Mesenchymal stem cell (in vitro differentiated cells and primary cell): ENCODE data around the gene OPCML.
A peak's percentile ranks its signal among the peaks of the same experiment; 100 is the strongest.

Source experiments
- DNase-seq: peaks from one replicate; pipeline ENCODE4 v3.0.0-alpha.2; 2013
- H2AFZ ChIP-seq: one replicate; pipeline ENCODE4 v1.6.1; 2013; ENCODE audit warnings: low read depth, mild to moderate bottlenecking, control low read depth, inconsistent platforms, low read length, moderate library complexity
- H2AK5ac ChIP-seq: 2 replicates; pipeline ENCODE4 v1.6.1; 2013; ENCODE audit warnings: low read length, moderate library complexity, mild to moderate bottlenecking, inconsistent platforms; ENCODE audit not compliant: severe bottlenecking
- H2BK120ac ChIP-seq: one replicate; pipeline ENCODE4 v1.6.1; 2013; ENCODE audit warnings: low read depth, mild to moderate bottlenecking, inconsistent platforms, low read length, moderate library complexity
- H2BK12ac ChIP-seq, 2 experiments: one replicate each; pipeline ENCODE4 v1.6.1; 2013; ENCODE audit warnings: inconsistent platforms in 2 of 2, low read length in 2 of 2, mild to moderate bottlenecking in 2 of 2, moderate library complexity in 2 of 2, control low read depth in 1 of 2
- H2BK15ac ChIP-seq: one replicate; pipeline ENCODE4 v1.6.1; 2013; ENCODE audit warnings: mild to moderate bottlenecking, low read depth, inconsistent platforms; ENCODE audit not compliant: poor library complexity, severe bottlenecking
- H2BK5ac ChIP-seq: 2 replicates; pipeline ENCODE4 v1.6.1; 2013; ENCODE audit warnings: low read depth, mild to moderate bottlenecking, low read length, control low read depth, inconsistent platforms; ENCODE audit not compliant: poor library complexity, severe bottlenecking
- H3K14ac ChIP-seq, 2 experiments: one replicate each; pipeline ENCODE4 v1.6.1; 2013; ENCODE audit warnings: inconsistent platforms in 2 of 2, low read length in 2 of 2, control low read depth in 1 of 2, mild to moderate bottlenecking in 1 of 2, moderate library complexity in 1 of 2
- H3K18ac ChIP-seq, 2 experiments: one replicate each; pipeline ENCODE4 v1.6.1; 2013; ENCODE audit warnings: inconsistent platforms in 2 of 2, low read length in 2 of 2, control low read depth in 1 of 2, low read depth in 1 of 2, mild to moderate bottlenecking in 1 of 2
- H3K23ac ChIP-seq, 2 experiments: one replicate each; pipeline ENCODE4 v1.6.1; 2013; ENCODE audit warnings: inconsistent platforms in 2 of 2, low read length in 2 of 2, mild to moderate bottlenecking in 2 of 2, moderate library complexity in 2 of 2, control low read depth in 1 of 2
- H3K27ac ChIP-seq: 2 replicates; pipeline ENCODE4 v1.5.1; 2013; ENCODE audit warnings: mild to moderate bottlenecking, moderate library complexity, low read length, control low read depth, inconsistent platforms; ENCODE audit not compliant: poor library complexity, severe bottlenecking
- H3K27me3 ChIP-seq, 2 experiments: 2 replicates each; pipeline versions ENCODE4 v1.6.1 to v1.7.0; 2013; ENCODE audit warnings: low read length in 2 of 2, mild to moderate bottlenecking in 2 of 2, moderate library complexity in 2 of 2, control low read depth in 1 of 2, inconsistent platforms in 1 of 2; ENCODE audit not compliant: control insufficient read depth in 1 of 2, insufficient read depth in 1 of 2
- H3K36me3 ChIP-seq, 2 experiments: 2 replicates each; pipeline versions ENCODE4 v1.6.1 to v1.7.0; 2013; ENCODE audit warnings: low read length in 2 of 2, control low read depth in 1 of 2, inconsistent platforms in 1 of 2, low read depth in 1 of 2, mild to moderate bottlenecking in 1 of 2; ENCODE audit not compliant: insufficient read depth in 2 of 2, control insufficient read depth in 1 of 2
- H3K4ac ChIP-seq, 2 experiments: one replicate each; pipeline ENCODE4 v1.6.1; 2013; ENCODE audit warnings: inconsistent platforms in 2 of 2, low read length in 2 of 2, mild to moderate bottlenecking in 2 of 2, moderate library complexity in 2 of 2, control low read depth in 1 of 2, low read depth in 1 of 2
- H3K4me1 ChIP-seq: 2 replicates; pipeline ENCODE4 v1.6.1; 2013; ENCODE audit warnings: low read depth, low read length, control low read depth; ENCODE audit not compliant: control insufficient read depth, insufficient read depth
- H3K4me2 ChIP-seq: 2 replicates; pipeline ENCODE4 v1.6.1; 2013; ENCODE audit warnings: low read length, mild to moderate bottlenecking, inconsistent platforms; ENCODE audit not compliant: poor library complexity, severe bottlenecking
- H3K4me3 ChIP-seq, 2 experiments: 2 replicates each; pipeline versions ENCODE4 v1.5.1 to v1.7.0; 2013; ENCODE audit warnings: low read length in 2 of 2, mild to moderate bottlenecking in 2 of 2, control low read depth in 1 of 2, low read depth in 1 of 2; ENCODE audit not compliant: insufficient read depth in 1 of 2
- H3K79me1 ChIP-seq: replicated peaks from 2 replicates; pipeline ENCODE4 v1.6.1; 2013; ENCODE audit warnings: mild to moderate bottlenecking, control low read depth, low read length, inconsistent platforms; ENCODE audit not compliant: poor library complexity, severe bottlenecking
- H3K9ac ChIP-seq: 2 replicates; pipeline ENCODE4 v1.7.0; 2013; ENCODE audit warnings: mild to moderate bottlenecking, low read length, moderate library complexity
- H3K9me3 ChIP-seq: 2 replicates; pipeline ENCODE4 v1.7.0; 2013; ENCODE audit warnings: mild to moderate bottlenecking, low read length; ENCODE audit not compliant: control insufficient read depth
- H4K8ac ChIP-seq: one replicate; pipeline ENCODE4 v1.6.1; 2013; ENCODE audit warnings: inconsistent platforms, mild to moderate bottlenecking, low read length, moderate library complexity
- H4K91ac ChIP-seq: one replicate; pipeline ENCODE4 v1.6.1; 2013; ENCODE audit warnings: mild to moderate bottlenecking, low read length, inconsistent platforms
- WGBS: methylation state at CpG from one replicate; pipeline ENCODE4 v1.1.7; 2013; ENCODE audit warnings: mixed read lengths; 5-methylcytosine and 5-hydroxymethylcytosine counted together

Gene OPCML

GRCh38 chr11:132588366-132588765 is 943.9 kb downstream of the OPCML start:
- Histone ChIP-seq H3K36me3 (no peaks in the 10 kb centered on the region), H3K4me2 (no peak overlapping the region), H3K14ac (no peak overlapping the region), H3K79me1 (no peaks in the 10 kb centered on the region), H3K27me3 (peaks cover 0 to 5% of the 10 kb centered on the region in 2 experiments), H2AK5ac (no peak overlapping the region), H3K4me3 (no peak overlapping the region), H3K9ac (no peak overlapping the region), H2BK5ac (no peak overlapping the region), H2BK120ac (no peak overlapping the region), H2BK15ac (no peak overlapping the region), H4K91ac (no peak overlapping the region), H3K4ac (no peak overlapping the region), H3K9me3 (no peaks in the 10 kb centered on the region), H3K23ac (no peak overlapping the region), H2BK12ac (no peak overlapping the region), H3K4me1 (no peaks in the 10 kb centered on the region), H3K18ac (no peak overlapping the region), H3K27ac (no peak overlapping the region), H2AFZ (no peak overlapping the region), H4K8ac (no peak overlapping the region)
- DNase-seq, result no peak

GRCh38 chr11:132587716-132588115 is 944.6 kb downstream of the OPCML start:
- Histone ChIP-seq H3K4ac (no peak overlapping the region), H2BK5ac (no peak overlapping the region), H3K9ac (no peak overlapping the region), H3K4me2 (no peak overlapping the region), H3K23ac (no peak overlapping the region), H3K4me3 (no peak overlapping the region), H2BK15ac (no peak overlapping the region), H3K14ac (no peak overlapping the region), H3K79me1 (no peaks in the 10 kb centered on the region), H2BK120ac (no peak overlapping the region), H3K36me3 (no peaks in the 10 kb centered on the region), H2BK12ac (no peak overlapping the region), H4K91ac (no peak overlapping the region), H2AK5ac (no peak overlapping the region), H2AFZ (no peak overlapping the region), H4K8ac (no peak overlapping the region), H3K27me3 (peaks cover 0 to 5% of the 10 kb centered on the region in 2 experiments), H3K27ac (no peak overlapping the region), H3K18ac (peak overlapping the region in 1 of 2 experiments; percentile 43), H3K9me3 (no peaks in the 10 kb centered on the region), H3K4me1 (no peaks in the 10 kb centered on the region)
- WGBS, result 95% methylated on average over 2 of the region's 2 CpGs
- DNase-seq, result no peak

GRCh38 chr11:132586801-132587200 is 945.5 kb downstream of the OPCML start:
- no peak overlapping the region for H2BK120ac ChIP-seq
- H2BK5ac ChIP-seq, result no peak overlapping the region
- H2AFZ ChIP-seq, result no peak overlapping the region
- no peak for DNase-seq
- H4K91ac ChIP-seq, result no peak overlapping the region
- no peak overlapping the region for H3K18ac ChIP-seq
- no peaks in the 10 kb centered on the region for H3K79me1 ChIP-seq
- H3K14ac ChIP-seq, result no peak overlapping the region
- H3K4me1 ChIP-seq, result no peaks in the 10 kb centered on the region
- H3K27me3 ChIP-seq, result peaks cover 0 to 5% of the 10 kb centered on the region in 2 experiments
- H3K23ac ChIP-seq, result no peak overlapping the region
- H3K4ac ChIP-seq, result no peak overlapping the region
- WGBS, result 97% methylated on average over 2 of the region's 2 CpGs
- H3K36me3 ChIP-seq, result no peaks in the 10 kb centered on the region
- H3K4me2 ChIP-seq, result no peak overlapping the region
- H3K27ac ChIP-seq, result no peak overlapping the region
- no peak overlapping the region for H3K9ac ChIP-seq
- no peaks in the 10 kb centered on the region for H3K9me3 ChIP-seq
- no peak overlapping the region for H3K4me3 ChIP-seq
- H2AK5ac ChIP-seq, result no peak overlapping the region
- H2BK12ac ChIP-seq, result no peak overlapping the region
- no peak overlapping the region for H2BK15ac ChIP-seq
- H4K8ac ChIP-seq, result no peak overlapping the region

DNA sequence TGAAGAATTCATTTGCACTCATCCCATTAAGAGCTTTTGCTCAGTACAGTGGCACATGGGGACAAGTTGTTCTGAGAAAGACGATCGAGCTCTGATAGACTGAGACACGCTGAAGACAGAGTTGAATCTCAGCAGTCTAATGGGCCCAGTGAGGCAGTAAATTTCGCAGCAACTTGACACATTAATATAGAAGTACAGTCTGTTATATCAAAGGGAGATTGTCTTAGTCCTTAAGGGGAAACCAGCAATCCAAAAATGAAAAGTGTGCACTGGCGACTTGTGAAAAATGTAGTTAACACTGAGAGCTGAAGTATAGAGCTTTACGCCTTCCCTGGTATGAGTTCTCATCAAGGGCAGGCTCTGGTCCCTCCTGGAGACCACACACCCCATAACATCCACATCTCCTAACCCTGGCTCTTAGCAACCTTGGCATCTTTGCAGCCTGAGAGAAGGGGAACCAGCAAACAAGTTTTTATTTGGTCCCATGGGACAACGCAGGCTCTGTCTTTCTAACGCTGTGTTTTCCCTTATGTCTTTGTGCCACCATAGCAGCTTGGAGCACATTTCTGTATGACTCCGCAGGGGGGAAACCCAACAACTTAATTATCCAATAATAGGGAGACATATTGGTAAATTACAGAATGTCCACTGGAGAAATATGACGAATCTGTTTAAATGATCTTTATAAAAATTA is 952.5 kb downstream of the OPCML start:
- Histone ChIP-seq H3K36me3 (no peaks in the 10 kb centered on the region), H2AFZ (no peak overlapping the region), H2BK12ac (no peak overlapping the region), H3K9me3 (no peaks in the 10 kb centered on the region), H4K91ac (peak overlapping the region; percentile 34), H3K4me2 (no peak overlapping the region), H3K9ac (no peak overlapping the region), H3K4me1 (no peaks in the 10 kb centered on the region), H2BK5ac (no peak overlapping the region), H2BK15ac (no peak overlapping the region), H3K27me3 (no peaks in the 10 kb centered on the region), H3K14ac (no peak overlapping the region), H3K18ac (no peak overlapping the region), H3K4me3 (no peak overlapping the region), H3K4ac (no peak overlapping the region), H3K23ac (no peak overlapping the region), H3K79me1 (no peaks in the 10 kb centered on the region), H4K8ac (no peak overlapping the region), H2AK5ac (no peak overlapping the region), H2BK120ac (no peak overlapping the region), H3K27ac (no peak overlapping the region)
- no peak for DNase-seq
- WGBS, result 92% methylated on average over 8 of the region's 10 CpGs
